Measurements from ENCODE around the gene NPIPA5. TPM values are rescaled to one million over a fixed set of nuclear protein-coding genes. Genes with fewer than 3 reads are reported as not detected.
"Not testable (repeated sequence)": the region's sequence is repeated elsewhere in the genome, so short reads cannot be mapped to it uniquely, and the experiment has no call there.

Gene NPIPA5
- total and polyA plus RNA-seq, 2 of the 13 experiments (the other 11 are each of a cell fraction or from before 2014, with no cell fraction given), result 9.7 to 21.5 TPM

DNA sequence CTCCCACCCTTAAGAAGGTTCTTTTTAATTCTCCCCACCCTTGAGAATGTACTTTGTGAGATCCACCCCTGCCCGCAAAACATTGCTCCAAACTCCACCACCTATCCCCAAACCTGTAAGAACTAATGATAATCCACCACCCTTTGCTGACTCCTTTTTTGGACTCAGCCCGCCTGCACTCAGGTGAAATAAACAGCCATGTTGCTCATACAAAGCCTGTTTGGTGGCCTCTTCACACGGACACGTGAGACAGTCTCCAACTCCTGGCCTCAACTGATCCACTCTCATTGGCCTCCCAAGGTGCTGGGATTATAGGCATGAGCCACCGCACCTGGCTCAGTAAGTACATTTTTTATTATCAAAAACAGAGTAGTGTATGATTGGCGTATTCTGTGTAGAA lies 31.4 kb upstream of the NPIPA5 start:
- H3K4me1 ChIP-seq (ENCODE audit: insufficient read depth, low read length); H4K20me1 ChIP-seq (ENCODE audit: insufficient read depth, low read length); in situ Hi-C loops (cut with HindIII; ENCODE audit: extremely low pct_ligation_motif_present, low pct_unique_long_range_greater_than_20kb); H3K27ac ChIP-seq (ENCODE audit: extremely low read length, insufficient read depth, low read length); H3K4me2 ChIP-seq (ENCODE audit: low read depth, low read length); H3K9me3 ChIP-seq (ENCODE audit: low read length); H2AFZ ChIP-seq (ENCODE audit: low read length); H3K79me2 ChIP-seq (ENCODE audit: insufficient read depth, low read length); ATAC-seq; H3K27me3 ChIP-seq (ENCODE audit: control insufficient read depth in 1 of 2, insufficient read depth in 2 of 2, low read length in 2 of 2); H3K4me3 ChIP-seq (replicated peaks in 1 of 3; ENCODE audit: insufficient read depth in 1 of 3, low read depth in 2 of 3, low read length in 3 of 3); H3K36me3 ChIP-seq (replicated peaks in 1 of 2; ENCODE audit: control insufficient read depth in 1 of 2, insufficient read depth in 2 of 2, low read length in 2 of 2); intact Hi-C loops (cut with micrococcal nuclease; ENCODE audit: unreplicated experiment); DNase-seq (ENCODE audit: low spot score); H3K9ac ChIP-seq (ENCODE audit: insufficient read depth, low read depth, low read length); FAIRE-seq; CTCF ChIA-PET (ENCODE audit: low intra/inter-chr PET ratio, low total read pairs): not testable (repeated sequence)
- POLR2A ChIA-PET, result interaction anchor here (0.7 to 1.0 kb wide), 2 partner anchors 479 to 1283 kb away, joined by 3 to 4 read pairs; partner anchors contain the start of gene CEP20
- BruUV-seq (replicated peaks), result TSS peak; percentile 17
- 98% methylated on average over 6 of the region's 6 CpGs for WGBS (ENCODE audit: low lambda C conversion rate)

DNA sequence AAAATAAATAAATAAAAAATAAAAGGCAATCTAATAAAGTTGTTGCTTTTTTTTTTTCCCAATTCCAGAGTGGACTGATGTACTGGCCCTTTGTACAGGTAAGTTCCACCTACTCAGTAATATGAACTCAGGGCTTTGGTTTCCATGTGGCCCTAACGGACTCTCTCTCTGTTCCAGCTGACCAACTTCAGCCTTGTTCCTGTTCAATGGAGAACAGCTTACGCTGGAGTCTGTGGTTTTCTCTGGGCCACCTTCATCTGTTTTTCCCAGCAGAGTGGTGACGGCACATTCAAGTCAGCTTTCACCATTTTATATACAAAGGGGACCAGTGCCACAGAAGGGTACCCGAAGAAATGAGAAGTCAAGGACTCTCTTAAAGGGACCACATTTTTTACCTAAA lies 29.7 kb upstream of the NPIPA5 start:
- in situ Hi-C loops (cut with HindIII; ENCODE audit: extremely low pct_ligation_motif_present, low pct_unique_long_range_greater_than_20kb); H3K9me3 ChIP-seq (ENCODE audit: low read length); H2AFZ ChIP-seq (ENCODE audit: low read length); DNase-seq (ENCODE audit: low spot score); H3K36me3 ChIP-seq (replicated peaks in 1 of 2; ENCODE audit: control insufficient read depth in 1 of 2, insufficient read depth in 2 of 2, low read length in 2 of 2); H3K27ac ChIP-seq (ENCODE audit: extremely low read length, insufficient read depth, low read length); H3K9ac ChIP-seq (ENCODE audit: insufficient read depth, low read depth, low read length); H3K4me3 ChIP-seq (replicated peaks in 1 of 3; ENCODE audit: insufficient read depth in 1 of 3, low read depth in 2 of 3, low read length in 3 of 3); FAIRE-seq; H4K20me1 ChIP-seq (ENCODE audit: insufficient read depth, low read length); BruUV-seq (replicated peaks); H3K4me2 ChIP-seq (ENCODE audit: low read depth, low read length); ATAC-seq; H3K27me3 ChIP-seq (ENCODE audit: control insufficient read depth in 1 of 2, insufficient read depth in 2 of 2, low read length in 2 of 2); CTCF ChIA-PET (ENCODE audit: low intra/inter-chr PET ratio, low total read pairs); intact Hi-C loops (cut with micrococcal nuclease; ENCODE audit: unreplicated experiment); H3K79me2 ChIP-seq (ENCODE audit: insufficient read depth, low read length): not testable (repeated sequence)
- peaks cover 18% of the 10 kb centered on the region for H3K4me1 ChIP-seq (ENCODE audit: insufficient read depth, low read length)
- WGBS (ENCODE audit: low lambda C conversion rate), result 97% methylated on average over 4 of the region's 4 CpGs
- POLR2A ChIA-PET, result interaction anchor here (1.6 kb wide), 1 partner anchor 9 kb away, joined by 6 read pairs; no protein-coding TSS in a partner anchor

DNA sequence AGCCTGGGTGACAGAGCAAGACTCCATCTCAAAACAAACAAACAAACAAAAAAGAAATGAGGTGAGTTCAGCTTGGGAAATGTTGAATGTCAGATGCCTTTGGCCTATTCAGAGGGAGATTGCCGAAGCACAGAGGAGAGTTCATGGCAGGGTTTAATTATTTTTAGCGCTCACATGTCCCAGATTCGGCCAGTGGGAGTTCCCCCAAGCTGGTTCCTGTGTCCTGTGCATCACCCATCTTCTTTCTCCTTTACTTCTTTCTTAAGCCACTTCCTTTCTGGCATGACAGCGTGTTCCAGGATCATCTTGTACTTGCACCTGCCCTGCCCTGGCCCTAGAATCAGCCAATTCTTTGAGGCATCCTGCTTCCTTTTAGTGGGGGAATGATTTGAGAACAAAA lies 26.7 kb upstream of the NPIPA5 start:
- intact Hi-C loops (cut with micrococcal nuclease; ENCODE audit: unreplicated experiment), result no loop called here
- FAIRE-seq (no peak), ATAC-seq (peak; percentile 52), DNase-seq (ENCODE audit: low spot score) (no peak)
- H3K4me2 ChIP-seq (ENCODE audit: low read depth, low read length), result no peak overlapping the region
- H3K9ac ChIP-seq (ENCODE audit: insufficient read depth, low read depth, low read length), result no peak overlapping the region
- H3K4me3 ChIP-seq (replicated peaks in 1 of 3; ENCODE audit: insufficient read depth in 1 of 3, low read depth in 2 of 3, low read length in 3 of 3), result no peak overlapping the region
- BruUV-seq (replicated peaks), result no TSS peak
- in situ Hi-C loops (cut with HindIII; ENCODE audit: extremely low pct_ligation_motif_present, low pct_unique_long_range_greater_than_20kb), result no loop called here
- WGBS (ENCODE audit: low lambda C conversion rate), result 65% methylated on average over 4 of the region's 4 CpGs
- no peak overlapping the region for H2AFZ ChIP-seq (ENCODE audit: low read length)
- H4K20me1 ChIP-seq (ENCODE audit: insufficient read depth, low read length), result no peaks in the 10 kb centered on the region
- CTCF ChIA-PET (ENCODE audit: low intra/inter-chr PET ratio, low total read pairs), result no interaction called here
- POLR2A ChIA-PET, result interaction anchor here (1.6 to 1.7 kb wide), 2 partner anchors 9 to 238 kb away, joined by 4 to 8 read pairs; partner anchors contain the start of genes MARF1 and MPV17L
- H3K27me3 ChIP-seq (ENCODE audit: control insufficient read depth in 1 of 2, insufficient read depth in 2 of 2, low read length in 2 of 2), result no peaks in the 10 kb centered on the region
- H3K4me1 ChIP-seq (ENCODE audit: insufficient read depth, low read length), result peaks cover 38% of the 10 kb centered on the region
- no peaks in the 10 kb centered on the region for H3K9me3 ChIP-seq (ENCODE audit: low read length)
- H3K36me3 ChIP-seq (replicated peaks in 1 of 2; ENCODE audit: control insufficient read depth in 1 of 2, insufficient read depth in 2 of 2, low read length in 2 of 2), result peaks cover 1 to 27% of the 10 kb centered on the region in 2 experiments; a peak in 4 of 5 replicates
- H3K27ac ChIP-seq (ENCODE audit: extremely low read length, insufficient read depth, low read length), result peak overlapping the region; percentile 43
- peaks cover 3% of the 10 kb centered on the region for H3K79me2 ChIP-seq (ENCODE audit: insufficient read depth, low read length)
- TF ChIP-seq ZSCAN25 (CRISPR knock-in tag; IDR thresholded peaks at IDR 0.05) (no peak), KMT2B (CRISPR knock-in tag; IDR thresholded peaks at IDR 0.05) (no peak), RBM22 (optimal IDR thresholded peaks at IDR 0.05; ENCODE audit: low read length) (peak; percentile 70), EZH2 (conservative IDR thresholded peaks at IDR 0.05; ENCODE audit: low read depth, low read length) (no peak), CEBPG (CRISPR knock-in tag; IDR thresholded peaks at IDR 0.05) (peak; percentile 22; the same call in 1 of the 2 replicates), ZNF207 (IDR thresholded peaks at IDR 0.05; ENCODE audit: borderline replicate concordance) (no peak), RBFOX2 (IDR thresholded peaks at IDR 0.05; ENCODE audit: low read depth, low read length) (peak; percentile 44; the same call in 1 of the 2 replicates), FOXP1 (IDR thresholded peaks at IDR 0.05) (no peak), FOXP1 (CRISPR knock-in tag; IDR thresholded peaks at IDR 0.05) (peak; percentile 25; the same call in 1 of the 2 replicates)
- TF ChIP-seq, protein P1, sequence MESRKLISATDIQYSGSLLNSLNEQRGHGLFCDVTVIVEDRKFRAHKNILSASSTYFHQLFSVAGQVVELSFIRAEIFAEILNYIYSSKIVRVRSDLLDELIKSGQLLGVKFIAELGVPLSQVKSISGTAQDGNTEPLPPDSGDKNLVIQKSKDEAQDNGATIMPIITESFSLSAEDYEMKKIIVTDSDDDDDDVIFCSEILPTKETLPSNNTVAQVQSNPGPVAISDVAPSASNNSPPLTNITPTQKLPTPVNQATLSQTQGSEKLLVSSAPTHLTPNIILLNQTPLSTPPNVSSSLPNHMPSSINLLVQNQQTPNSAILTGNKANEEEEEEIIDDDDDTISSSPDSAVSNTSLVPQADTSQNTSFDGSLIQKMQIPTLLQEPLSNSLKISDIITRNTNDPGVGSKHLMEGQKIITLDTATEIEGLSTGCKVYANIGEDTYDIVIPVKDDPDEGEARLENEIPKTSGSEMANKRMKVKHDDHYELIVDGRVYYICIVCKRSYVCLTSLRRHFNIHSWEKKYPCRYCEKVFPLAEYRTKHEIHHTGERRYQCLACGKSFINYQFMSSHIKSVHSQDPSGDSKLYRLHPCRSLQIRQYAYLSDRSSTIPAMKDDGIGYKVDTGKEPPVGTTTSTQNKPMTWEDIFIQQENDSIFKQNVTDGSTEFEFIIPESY (CRISPR knock-in tag; IDR thresholded peaks at IDR 0.05), result peak; percentile 80; the same call in 1 of the 2 replicates

Measured in HepG2 (cell line).